SHP77 treated with DMSO at 0.1 percent for 48 hours (cell line): ENCODE results near the gene GNAL.
"Not testable (repeated sequence)": the region's sequence is repeated elsewhere in the genome, so short reads cannot be mapped to it uniquely, and the experiment has no call there.

Source experiments
- DNase-seq: peaks from one replicate; lab custom pipeline; 2025; lab: John Stamatoyannopoulos, UW

GNAL gene

DNA sequence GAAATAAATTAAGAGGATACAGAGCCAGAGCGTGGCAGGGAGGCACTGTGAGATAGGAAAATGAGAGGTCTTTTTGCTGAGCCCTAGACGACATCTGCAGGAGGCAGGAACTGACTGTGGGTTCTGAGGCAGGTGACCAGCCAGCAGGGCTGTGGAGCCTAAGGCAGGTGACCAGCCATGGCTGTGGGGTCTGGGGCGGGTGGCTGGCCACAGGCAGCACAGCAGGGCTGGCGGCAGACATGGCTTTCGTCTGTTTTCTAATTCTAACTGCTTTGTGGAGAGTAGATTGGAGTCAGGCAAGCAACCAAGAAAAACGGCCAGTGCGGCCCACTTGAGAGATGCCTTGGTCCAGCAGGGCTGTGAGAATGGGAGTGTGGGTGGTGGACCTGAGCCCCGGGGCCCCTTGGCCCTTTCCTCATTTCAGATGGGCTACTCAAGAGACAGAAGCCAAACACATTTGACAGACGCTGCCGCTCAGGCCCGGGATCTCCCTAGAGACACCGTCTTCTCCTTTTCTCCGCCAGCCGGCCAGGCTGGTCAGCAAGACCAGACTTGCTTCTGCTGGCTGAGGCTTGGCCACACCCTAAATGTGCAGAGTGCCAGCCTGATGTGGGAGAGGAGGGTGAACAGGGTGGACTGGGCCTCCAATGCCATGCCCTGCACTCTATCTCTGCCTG is 19.7 kb upstream of the GNAL start:
- no peak for DNase-seq

DNA sequence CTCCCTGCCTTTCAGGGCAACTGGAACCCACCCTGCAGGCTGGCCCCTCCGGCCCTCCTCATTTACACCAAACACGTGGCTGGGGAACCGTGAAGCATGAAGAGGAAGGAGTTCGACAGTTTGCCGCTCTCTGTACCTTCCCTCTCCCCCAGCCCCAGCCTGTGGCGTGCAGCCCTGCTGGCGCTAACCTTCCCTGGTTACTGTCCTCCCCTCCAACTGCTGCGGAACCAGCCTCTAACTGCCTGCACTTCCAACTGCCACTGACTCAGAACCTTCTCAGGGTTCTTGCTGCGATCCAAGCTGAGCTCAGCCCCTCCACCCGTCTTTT is 19.2 kb upstream of the GNAL start:
- DNase-seq = no peak

DNA sequence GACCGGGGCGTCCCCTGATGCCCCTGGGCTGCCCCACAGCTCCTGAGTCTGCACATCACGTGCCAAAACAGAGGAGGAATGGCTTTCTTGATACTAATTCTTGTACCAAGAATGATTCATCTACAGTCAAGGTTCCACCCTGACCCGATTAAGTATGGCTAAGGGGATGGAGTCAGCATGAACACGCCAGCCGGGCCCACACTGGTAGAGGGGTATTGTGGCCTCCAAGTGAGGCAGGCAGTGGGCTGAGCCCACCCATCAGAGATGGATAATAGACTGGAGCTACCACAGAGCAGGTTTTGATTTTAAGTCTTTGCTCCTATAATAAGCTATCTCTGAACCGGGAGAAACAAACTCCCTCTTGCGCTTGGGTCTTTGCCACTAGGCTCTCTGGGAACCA is 17.9 kb upstream of the GNAL start:
- DNase-seq = no peak

DNA sequence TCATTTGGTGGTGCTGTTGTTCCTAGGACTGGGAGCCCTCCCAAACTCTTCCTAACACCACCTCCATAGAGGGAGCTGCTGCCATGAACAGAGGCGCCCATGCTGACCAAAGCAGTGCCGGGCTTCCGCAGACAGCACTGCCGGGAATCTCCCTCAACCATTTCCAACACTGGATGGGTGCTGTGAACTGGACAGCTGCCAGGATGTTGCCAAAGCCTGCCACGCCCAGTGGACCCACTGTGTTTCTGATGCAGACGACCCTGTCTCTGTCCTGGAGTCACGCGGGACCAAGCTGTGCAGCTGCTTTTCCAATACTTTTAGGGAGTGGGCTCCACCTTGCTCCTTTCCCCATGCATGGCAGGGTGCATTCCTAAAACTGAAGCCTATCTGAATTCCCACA is 16.9 kb upstream of the GNAL start:
- no peak for DNase-seq

DNA sequence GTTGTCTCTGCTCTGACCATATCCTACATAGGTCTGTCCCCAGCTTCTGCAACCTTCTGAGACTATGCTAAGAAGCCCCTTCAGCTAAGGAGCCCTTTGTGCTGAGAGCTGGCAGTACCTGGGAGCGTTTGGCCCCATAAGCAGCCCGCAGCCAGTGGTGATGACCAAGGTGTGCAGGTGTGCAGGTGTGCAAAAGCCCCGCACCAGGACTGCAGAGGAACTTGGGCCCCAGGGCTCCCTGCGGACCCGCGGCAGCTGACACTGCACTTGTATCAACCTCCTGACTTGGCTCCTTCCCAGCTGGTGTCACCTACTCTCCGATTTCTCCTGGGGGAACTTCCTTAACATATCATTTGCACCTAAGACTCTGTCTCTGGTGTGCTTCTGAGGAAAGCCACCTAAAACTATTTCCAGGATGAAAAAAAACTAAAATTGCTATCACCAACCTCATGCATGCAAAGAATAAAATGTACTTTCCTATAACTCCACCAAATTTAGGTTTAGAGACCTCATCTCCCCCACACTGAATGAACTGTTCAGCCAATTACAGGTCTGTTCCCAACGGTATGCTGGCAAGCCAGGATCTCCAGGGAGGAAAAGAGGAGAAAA is 16.1 kb upstream of the GNAL start:
- DNase-seq = no peak

DNA sequence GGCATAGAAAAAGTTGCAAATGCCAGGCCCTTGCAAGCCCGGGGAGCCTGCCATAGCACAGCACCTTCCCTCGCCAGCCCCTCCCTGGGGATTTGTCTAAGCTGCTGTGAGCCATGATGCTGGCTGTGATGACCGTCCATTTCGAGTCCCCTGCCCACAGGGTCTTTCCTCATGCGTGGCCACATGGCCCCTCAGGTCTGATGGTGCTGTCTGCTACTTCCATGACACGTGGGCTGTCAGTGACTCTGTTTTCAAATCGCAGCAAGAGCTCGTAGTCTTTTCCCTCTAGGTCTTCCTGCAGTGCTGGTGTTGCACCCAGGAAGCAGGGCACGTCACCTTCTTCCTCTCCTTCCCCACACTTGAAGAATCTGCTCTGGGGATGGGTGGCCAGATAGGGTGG is 15.5 kb upstream of the GNAL start:
- DNase-seq = no peak

DNA sequence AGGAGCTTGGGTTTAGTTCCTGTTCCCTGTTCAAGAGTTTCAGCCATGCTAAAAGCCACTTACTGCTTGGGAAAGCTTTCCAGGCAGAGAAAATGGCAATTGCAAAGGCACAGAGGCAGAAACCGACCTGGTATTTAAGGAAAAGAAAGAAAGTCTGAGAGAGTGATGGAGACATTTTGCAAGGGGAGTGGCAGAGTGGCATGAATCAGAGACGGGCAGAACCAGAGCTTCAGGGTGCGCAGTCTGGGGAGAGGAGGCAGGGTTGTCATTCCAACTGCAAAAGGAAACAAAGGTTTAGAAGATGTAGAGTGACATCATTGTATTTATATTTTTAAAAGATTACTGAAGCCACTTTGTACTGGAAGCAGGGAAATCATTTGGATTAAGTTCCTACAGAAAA is 14.9 kb upstream of the GNAL start:
- no peak for DNase-seq

DNA sequence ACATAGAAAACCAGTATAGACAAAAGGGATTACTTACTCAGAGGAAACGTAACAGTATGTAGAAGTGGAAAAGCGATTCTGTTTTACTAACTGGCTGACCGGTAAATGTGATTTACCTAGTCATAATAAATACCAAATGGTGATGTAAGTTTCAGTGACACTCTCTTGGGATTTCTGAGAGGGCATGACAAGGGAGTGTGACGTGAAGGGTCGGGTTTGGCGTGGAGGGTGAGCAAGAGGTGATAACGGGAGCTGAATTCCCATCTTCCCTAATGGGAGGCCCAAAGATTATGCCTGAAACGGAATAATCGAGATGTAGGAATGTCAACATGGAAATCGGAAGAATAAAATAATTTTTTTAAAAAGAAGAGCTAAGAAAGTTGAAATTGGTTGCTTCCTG is 12.7 kb upstream of the GNAL start:
- DNase-seq = no peak

DNA sequence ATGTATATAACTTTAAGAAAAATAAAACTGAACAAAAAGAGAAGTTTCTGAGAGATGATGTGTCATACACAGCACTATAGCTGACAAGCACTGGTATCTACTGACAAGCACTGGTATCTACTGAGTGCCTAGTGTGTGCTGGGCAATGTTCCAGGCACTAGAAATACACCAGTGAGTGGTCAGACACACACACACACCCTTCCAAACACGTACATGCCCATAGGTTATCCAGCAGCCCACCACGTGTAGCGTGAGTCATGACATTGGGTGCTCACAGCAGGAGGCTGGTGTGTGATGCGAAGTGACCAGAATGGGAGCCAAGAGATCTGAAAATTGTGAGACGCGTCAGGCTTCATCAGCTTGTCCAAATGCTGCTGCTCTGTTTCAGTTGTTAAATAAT is 12.2 kb upstream of the GNAL start:
- DNase-seq = no peak

DNA sequence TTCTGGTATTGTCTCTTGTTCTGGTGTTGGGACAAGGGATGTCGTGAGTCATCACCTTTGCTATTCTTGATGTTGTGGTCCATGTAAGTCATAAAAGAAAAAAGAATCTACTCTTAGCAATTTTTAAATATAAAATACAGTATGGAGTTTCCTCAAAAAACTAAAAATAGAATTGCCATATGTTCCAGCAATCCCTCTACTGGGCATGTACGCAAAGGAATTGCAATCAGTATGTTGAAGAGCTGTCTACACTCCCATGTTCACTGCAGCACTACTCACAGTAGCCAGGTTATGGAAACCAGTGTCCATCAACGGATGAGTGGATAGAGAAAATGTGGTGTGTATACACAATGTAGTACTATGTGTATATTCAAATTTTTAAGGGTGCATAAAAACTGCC is 10.9 kb upstream of the GNAL start:
- DNase-seq = no peak

DNA sequence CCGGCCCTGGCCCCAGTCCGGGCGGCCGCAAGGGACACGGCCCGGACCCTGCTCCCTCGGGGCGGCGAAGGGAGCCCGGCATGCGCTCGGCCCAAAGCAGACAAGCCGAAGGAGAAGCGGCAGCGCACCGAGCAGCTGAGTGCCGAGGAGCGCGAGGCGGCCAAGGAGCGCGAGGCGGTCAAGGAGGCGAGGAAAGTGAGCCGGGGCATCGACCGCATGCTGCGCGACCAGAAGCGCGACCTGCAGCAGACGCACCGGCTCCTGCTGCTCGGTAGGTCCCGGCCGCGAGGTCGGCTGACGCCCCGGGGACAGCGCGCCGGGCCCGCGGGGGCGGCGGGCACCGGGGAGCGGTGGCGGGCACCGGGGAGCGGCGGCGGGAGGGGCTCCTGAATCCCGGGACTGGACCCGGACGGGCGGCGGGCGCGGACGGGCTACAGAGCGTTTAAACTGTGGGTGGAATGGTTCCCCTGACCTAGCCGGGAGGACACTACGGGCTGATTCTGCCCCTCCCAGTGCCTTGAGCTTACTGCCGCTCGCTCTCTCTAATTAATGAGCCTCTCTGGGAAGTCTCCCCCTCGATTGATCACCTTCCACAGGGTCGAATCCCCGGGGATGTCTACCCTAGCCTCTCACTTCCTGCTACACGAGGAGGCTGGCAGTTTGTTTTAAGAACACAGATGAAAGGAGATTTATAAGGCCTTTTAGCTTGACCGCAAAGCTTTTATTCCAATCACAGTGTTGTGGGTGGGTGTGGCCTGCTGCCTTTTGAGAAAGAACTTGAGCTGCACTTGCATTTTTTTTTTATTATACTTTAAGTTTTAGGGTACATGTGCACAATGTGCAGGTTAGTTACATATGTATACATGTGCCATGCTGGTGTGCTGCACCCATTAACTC is 853 bp downstream of the GNAL start:
- DNase-seq = no peak

DNA sequence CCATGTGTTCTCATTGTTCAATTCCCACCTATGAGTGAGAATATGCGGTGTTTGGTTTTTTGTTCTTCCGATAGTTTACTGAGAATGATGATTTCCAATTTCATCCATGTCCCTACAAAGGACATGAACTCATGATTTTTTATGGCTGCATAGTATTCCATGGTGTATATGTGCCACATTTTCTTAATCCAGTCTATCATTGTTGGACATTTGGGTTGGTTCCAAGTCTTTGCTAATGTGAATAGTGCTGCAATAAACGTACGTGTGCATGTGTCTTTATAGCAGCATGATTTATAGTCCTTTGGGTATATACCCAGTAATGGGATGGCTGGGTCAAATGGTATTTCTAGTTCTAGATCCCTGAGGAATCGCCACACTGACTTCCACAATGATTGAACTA is 1.6 kb downstream of the GNAL start:
- not testable (repeated sequence) for DNase-seq

DNA sequence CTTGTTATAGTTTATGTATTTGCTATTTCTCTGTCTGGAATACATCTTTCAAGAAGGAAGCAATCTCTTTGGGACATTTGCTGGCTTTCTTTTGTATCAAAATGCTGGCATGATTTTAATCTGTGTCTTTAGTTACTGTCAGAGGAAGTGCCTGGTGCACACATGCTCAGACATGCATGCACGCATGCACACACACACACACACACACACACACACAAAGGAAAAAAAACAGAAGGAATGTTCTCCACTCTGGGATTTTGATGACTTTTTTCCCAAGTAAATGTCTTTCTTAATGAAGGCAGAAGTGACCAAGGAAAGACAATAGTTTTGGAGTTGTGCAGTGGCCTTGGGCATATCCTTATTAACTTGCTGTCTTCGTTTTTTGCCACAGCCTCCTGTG is 6.7 kb downstream of the GNAL start:
- no peak for DNase-seq

DNA sequence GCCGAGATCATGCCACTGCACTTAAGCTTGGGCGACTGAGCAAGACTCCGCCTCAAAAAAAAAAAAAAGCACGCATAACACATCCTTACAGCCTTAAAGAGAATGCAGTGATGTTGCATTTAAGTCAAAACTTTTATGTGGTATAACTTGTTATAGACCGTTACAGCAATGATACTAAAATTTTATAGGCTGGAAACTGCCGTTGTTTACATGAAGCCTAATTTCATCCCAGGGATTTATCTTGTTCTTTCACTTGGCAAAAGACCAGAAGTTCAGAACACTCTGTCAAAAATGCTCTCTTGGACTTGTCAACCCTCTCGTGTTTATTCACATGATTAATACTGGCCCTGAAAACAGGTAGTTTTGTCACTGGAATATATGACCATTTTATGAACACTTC is 7.4 kb downstream of the GNAL start:
- DNase-seq = no peak

DNA sequence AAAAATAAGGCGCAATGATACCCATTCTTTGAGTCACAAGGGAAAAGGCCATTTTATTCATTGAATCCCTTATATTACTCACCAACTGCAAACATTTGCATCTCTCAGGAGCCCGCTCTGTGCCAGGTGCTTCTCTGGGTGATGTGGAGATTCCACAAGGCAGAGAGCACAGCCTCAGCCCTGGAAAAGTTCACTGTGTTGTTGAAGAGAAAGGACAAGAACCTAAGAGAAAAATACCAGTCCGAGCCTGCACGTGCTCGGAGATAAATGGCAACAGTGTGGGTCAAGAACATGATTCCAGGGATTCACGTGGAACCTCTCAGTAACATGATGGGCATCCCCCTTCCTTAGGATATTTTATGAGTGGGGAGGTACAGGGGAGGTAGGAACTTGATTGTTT is 11.8 kb downstream of the GNAL start:
- DNase-seq = no peak

DNA sequence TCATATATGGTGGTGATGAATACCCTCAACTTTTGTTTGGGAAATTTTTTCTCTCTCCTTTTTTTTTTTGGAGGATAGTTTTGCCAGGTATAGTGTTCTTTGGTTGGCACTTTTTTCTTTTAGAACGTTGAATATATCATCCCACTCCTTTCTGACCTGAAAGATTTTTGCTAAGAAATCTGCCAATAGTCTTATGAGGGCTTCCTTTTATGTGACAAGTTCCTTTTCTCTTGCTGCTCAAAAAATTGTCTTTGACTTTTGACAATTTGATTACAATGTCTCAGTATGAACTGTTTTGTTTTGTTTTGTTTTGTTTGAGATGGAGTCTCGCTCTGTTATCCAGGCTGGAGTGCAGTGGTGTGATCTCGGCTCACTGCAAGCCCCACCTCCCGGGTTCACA is 21.5 kb downstream of the GNAL start:
- DNase-seq = no peak

DNA sequence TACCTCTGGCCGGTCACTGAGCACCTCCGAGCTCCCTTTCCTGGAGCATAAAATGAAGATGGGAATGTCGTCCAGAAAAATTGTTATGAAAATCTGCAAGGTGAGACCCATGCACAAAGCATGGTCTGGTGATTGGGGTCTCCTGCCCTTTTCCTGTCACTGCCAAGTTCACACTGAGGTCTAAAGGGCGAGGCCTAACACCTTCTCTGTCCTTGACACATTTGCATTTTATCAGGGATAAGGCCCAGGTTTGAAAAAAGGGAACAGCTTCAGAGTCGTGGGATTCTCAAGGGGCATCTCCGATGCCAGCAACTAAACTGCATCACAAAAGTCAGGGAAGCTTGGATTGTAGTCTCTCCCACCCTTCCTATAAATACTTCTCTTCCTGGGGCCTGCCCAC is 24.7 kb downstream of the GNAL start:
- no peak for DNase-seq

DNA sequence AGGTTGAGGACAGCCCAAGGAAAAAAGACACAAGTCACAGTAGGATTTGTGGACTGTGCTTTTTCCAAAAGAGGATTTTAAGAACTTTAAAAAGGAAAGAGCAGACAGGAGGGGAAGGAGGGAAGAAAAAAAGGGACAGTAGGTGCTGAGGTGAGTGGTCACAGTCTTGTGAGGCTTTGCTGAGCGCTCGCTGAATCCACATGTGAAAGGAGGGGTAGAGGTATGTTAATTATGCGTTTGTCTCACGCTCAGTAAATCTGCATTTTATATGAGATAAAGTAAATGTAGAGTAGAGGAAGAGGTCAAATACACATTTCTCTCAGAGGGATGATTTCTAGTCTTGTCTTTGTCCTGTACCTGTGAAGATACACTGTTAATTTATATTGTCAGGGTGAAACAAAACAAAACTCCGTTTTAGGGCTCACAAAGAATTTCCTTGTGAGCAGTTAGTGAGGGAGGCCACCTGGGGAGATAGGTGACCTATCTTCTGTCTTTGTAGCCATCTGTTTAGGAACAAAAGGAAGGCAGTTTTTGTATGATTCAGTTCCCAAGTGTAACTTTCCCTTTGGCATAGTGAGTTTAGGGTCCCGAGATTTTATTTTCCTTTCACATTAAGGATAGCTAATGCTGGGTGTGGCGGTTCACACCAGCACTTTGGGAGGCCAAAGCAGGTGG is 25.3 kb downstream of the GNAL start:
- no peak for DNase-seq

DNA sequence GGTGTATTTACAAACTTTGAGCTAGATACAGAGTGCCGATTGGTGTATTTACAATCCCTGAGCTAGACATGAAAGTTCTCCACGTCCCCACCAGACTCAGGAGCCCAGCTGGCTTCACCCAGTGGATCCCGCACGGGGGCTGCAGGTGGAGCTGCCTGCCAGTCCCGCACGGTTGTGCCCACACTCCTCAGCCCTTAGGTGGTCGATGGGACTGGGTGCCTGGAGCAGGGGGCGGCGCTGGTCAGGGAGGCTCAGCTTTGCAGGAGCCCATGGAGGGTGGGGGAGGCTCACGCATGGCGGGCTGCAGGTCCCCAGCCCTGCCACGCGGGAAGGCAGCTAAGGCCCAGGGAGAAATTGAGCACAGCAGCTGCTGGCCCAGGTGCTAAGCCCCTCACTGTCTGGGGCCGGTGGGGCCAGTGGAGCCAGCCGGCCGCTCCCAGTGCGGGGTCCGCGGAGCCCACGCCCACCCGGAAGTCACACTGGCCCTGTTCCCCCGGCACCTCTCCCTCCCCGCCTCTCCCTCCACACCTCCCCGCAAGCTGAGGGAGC is 27.8 kb downstream of the GNAL start:
- not testable (repeated sequence) for DNase-seq

DNA sequence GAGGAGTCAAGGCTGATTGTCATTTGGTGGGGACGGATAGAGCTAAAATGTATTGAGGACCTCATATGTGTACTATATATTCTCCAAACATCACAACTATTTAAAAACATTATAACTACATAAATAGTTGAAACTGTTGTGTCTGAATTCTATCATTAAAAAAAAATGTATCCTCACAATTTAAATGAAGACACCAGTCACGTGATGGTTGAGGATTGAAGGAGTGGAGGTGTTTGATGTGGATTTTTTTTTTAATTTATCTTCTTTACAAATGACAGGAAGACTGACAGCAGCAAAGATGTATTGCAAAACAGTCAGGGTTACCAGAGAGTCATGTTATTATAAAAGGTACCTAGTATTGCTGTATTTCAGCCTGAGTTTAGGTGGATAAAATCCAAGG is 30.0 kb downstream of the GNAL start:
- DNase-seq = no peak

DNA sequence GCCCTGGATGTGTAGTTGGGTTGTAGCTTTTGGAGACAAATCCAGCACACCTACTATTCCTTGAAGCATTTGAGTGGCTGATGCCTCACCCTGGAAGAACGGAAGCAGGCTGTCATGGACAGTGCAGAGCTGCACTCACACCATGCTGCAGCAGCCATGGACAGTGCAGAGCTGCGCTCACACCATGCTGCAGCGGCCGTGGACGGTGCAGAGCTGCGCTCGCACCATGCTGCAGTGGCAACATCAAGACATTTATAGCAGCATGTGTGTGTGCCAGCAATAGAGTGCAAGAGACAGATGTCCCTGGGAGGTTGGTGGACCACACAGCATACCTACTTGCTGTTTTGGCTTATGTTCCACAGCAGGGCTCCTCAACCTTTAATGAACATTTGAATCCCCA is 30.6 kb downstream of the GNAL start:
- DNase-seq = no peak

DNA sequence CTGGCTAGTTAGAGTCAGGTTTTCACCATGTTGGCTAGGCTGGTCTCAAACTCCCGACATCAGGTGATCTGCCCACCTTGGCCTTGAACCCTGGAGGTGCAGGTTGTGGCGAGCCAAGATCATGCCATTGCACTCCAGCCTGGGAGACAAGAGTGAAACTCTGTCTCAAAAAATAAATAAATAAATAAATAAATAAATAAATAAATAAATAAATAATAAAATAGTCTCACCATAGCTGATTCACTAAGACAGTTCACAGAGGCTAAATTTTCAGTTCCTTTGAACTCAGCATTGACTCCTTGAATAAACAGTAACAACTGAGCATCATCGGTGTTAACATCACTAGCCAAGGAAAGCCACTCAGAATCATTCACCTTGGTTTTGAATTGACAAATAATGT is 32.7 kb downstream of the GNAL start:
- no peak for DNase-seq

DNA sequence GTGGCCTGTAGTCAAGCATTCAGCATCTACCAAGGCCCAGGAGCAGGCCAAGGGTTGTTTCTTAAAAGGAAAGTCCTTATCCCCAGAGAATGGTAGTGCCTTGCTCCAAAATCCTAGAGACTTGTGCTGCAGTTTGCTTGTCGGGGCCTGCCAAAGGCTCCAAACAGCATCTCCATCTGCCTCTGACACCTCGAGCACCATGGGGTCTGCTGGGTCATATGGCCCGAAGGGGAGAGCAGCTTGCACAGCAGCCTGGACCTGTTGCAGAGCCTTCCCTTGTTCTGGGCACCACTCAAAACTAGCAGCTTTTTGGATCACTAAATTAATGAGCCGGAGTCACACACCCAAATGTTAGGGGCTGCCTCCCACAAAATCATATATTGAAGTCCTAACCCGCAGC is 35.7 kb downstream of the GNAL start:
- DNase-seq = no peak
